ENCODE data around the gene C7. TPM values are rescaled to one million over a fixed set of nuclear protein-coding genes. Genes with fewer than 3 reads are reported as not detected.

Gene C7
- total and polyA plus RNA-seq, 10 of the 15 experiments (the other 5 are each of a cell fraction or from before 2014, with no cell fraction given) = 0.90 TPM; not detected in 9

GRCh38 chr5:40987349-40987748, 78.1 kb downstream of the C7 start:
- DNase-seq (ENCODE audit: low read depth, low spot score) (no peak), FAIRE-seq (no peak), ATAC-seq (no peak)
- no peak overlapping the region for H3K27ac ChIP-seq (ENCODE audit: control insufficient read depth, insufficient read depth)
- H3K9ac ChIP-seq (ENCODE audit: control insufficient read depth, insufficient read depth, low read length) = no peak overlapping the region
- ChIA-PET CTCF (interaction anchor here (0.6 kb wide), 1 partner anchor 13 kb away, joined by 3 read pairs; no protein-coding TSS in a partner anchor), POLR2A (no interaction called here), SMC1A (ENCODE audit: uncharacterized antibody, unreplicated experiment) (interaction anchor here (0.5 kb wide), 1 partner anchor 529 kb away, joined by 3 read pairs; no protein-coding TSS in a partner anchor), RAD21 (ENCODE audit: unreplicated experiment) (no interaction called here)
- no peaks in the 10 kb centered on the region for H3K79me2 ChIP-seq (ENCODE audit: control insufficient read depth, insufficient read depth, low read length)
- H3K36me3 ChIP-seq (ENCODE audit: control insufficient read depth in 2 of 2, insufficient read depth in 2 of 2, low read length in 1 of 2) = no peaks in the 10 kb centered on the region
- H3K4me2 ChIP-seq (ENCODE audit: control insufficient read depth, insufficient read depth) = no peak overlapping the region
- no peaks in the 10 kb centered on the region; a peak in 1 of 4 replicates for H3K27me3 ChIP-seq (replicated peaks in 1 of 2; ENCODE audit: control insufficient read depth in 2 of 2, insufficient read depth in 2 of 2, low read length in 1 of 2)
- no peaks in the 10 kb centered on the region for H3K4me1 ChIP-seq (ENCODE audit: control insufficient read depth, insufficient read depth, low read length)
- no peaks in the 10 kb centered on the region for H4K20me1 ChIP-seq (ENCODE audit: control insufficient read depth, insufficient read depth)
- intact Hi-C loops (cut with micrococcal nuclease; ENCODE audit: unreplicated experiment) = no loop called here
- BruUV-seq (replicated peaks) = no TSS peak
- H3K9me3 ChIP-seq (replicated peaks; ENCODE audit: control insufficient read depth, insufficient read depth, low read length) = no peaks in the 10 kb centered on the region
- no peak overlapping the region for H3K4me3 ChIP-seq
- in situ Hi-C loops (cut with MboI) = no loop called here
- no peak overlapping the region for H2AFZ ChIP-seq (ENCODE audit: control insufficient read depth, low read depth, low read length)
- TF ChIP-seq MLLT1 (IDR thresholded peaks at IDR 0.05) (no peak), NFXL1 (IDR thresholded peaks at IDR 0.05; ENCODE audit: borderline replicate concordance) (no peak), NBN (IDR thresholded peaks at IDR 0.05) (no peak), STAT3 (IDR thresholded peaks at IDR 0.05; ENCODE audit: low read depth, low read length) (no peak), GATAD2B (conservative IDR thresholded peaks at IDR 0.05; ENCODE audit: low read depth) (no peak), RAD51 (IDR thresholded peaks at IDR 0.05) (no peak), ATF3 (IDR thresholded peaks at IDR 0.05; ENCODE audit: borderline replicate concordance, extremely low read depth, low read depth, low read length) (no peak), ZBTB11 (CRISPR knock-in tag; IDR thresholded peaks at IDR 0.05) (no peak), NR2F1 (conservative IDR thresholded peaks at IDR 0.05) (no peak), POLR2A (IDR thresholded peaks at IDR 0.05; ENCODE audit: low read depth, low read length) (no peak), ATF2 (IDR thresholded peaks at IDR 0.05; ENCODE audit: low read length) (no peak), YBX1 (IDR thresholded peaks at IDR 0.05) (no peak), PML (IDR thresholded peaks at IDR 0.05; ENCODE audit: low read length) (no peak)
